OCI-LY1 (cell line): ENCODE results near the gene ACTC1.

Experiments
- H2AFZ ChIP-seq: fragments of 200-600 bp; sonication (generic), shearing (Covaris generic); 2 replicates; pipeline ENCODE4 v1.6.0; 2014; ENCODE audit warnings: antibody characterized with exemption, mild to moderate bottlenecking, low read length
- H3F3A ChIP-seq: fragments of 200-600 bp; sonication (generic), shearing (Covaris generic); 2 replicates; pipeline ENCODE4 v1.6.0; 2014; ENCODE audit warnings: mild to moderate bottlenecking, antibody characterized with exemption, low read length, moderate library complexity; ENCODE audit not compliant: insufficient read depth
- H3K27ac ChIP-seq: fragments of 200-600 bp; sonication (generic); 2 replicates; pipeline ENCODE4 v1.5.1; 2014; ENCODE audit warnings: low read length, mixed run types, mild to moderate bottlenecking, low read depth; ENCODE audit not compliant: poor library complexity, severe bottlenecking
- H3K27me3 ChIP-seq: fragments of 200-600 bp; sonication (generic); 2 replicates; pipeline ENCODE4 v1.6.0; 2014; ENCODE audit warnings: antibody characterized with exemption, mild to moderate bottlenecking, low read length, moderate library complexity; ENCODE audit not compliant: insufficient read depth
- H3K36me3 ChIP-seq: fragments of 200-600 bp; sonication (generic); 2 replicates; pipeline ENCODE4 v1.6.1; 2014; ENCODE audit warnings: mild to moderate bottlenecking, antibody characterized with exemption, low read length, moderate library complexity, mixed read lengths; ENCODE audit not compliant: insufficient read depth
- H3K4me1 ChIP-seq: fragments of 200-600 bp; sonication (generic); 2 replicates; pipeline ENCODE4 v1.5.1; 2014; ENCODE audit warnings: mild to moderate bottlenecking, low read length, moderate library complexity; ENCODE audit not compliant: insufficient read depth, severe bottlenecking
- H3K4me2 ChIP-seq: fragments of 200-600 bp; sonication (generic), shearing (Covaris generic); 2 replicates; pipeline ENCODE4 v1.6.1; 2014; ENCODE audit warnings: low read length
- H3K4me3 ChIP-seq: fragments of 200-600 bp; sonication (generic); 2 replicates; pipeline ENCODE4 v1.5.1; 2014; ENCODE audit warnings: low read length, low read depth, mild to moderate bottlenecking, mixed read lengths; ENCODE audit not compliant: poor library complexity, severe bottlenecking
- H3K79me2 ChIP-seq: fragments of 200-600 bp; shearing (Covaris generic); 2 replicates; pipeline ENCODE4 v1.6.1; 2016; ENCODE audit warnings: mixed run types, low read length, mixed read lengths; ENCODE audit not compliant: insufficient read depth
- H3K9ac ChIP-seq: fragments of 200-600 bp; sonication (generic), shearing (Covaris generic); 2 replicates; pipeline ENCODE4 v1.6.1; 2014; ENCODE audit warnings: mild to moderate bottlenecking, low read length, mixed read lengths
- H3K9me2 ChIP-seq: fragments of 200-600 bp; sonication (generic), shearing (Covaris generic); 2 replicates; pipeline ENCODE4 v1.6.1; 2014; ENCODE audit warnings: low read depth, mild to moderate bottlenecking, low read length, mixed read lengths
- H3K9me3 ChIP-seq: fragments of 200-600 bp; shearing (Covaris generic); 2 replicates; pipeline ENCODE4 v1.6.1; 2014; ENCODE audit warnings: low read length, mixed read lengths
- H4K20me1 ChIP-seq: fragments of 200-600 bp; sonication (generic), shearing (Covaris generic); 2 replicates; pipeline ENCODE4 v1.6.0; 2016; ENCODE audit warnings: mild to moderate bottlenecking, low read length; ENCODE audit not compliant: insufficient read depth
- CTCF ChIP-seq: fragments of 200-600 bp; sonication (generic), shearing (Covaris generic); IDR thresholded peaks from 2 replicates; pipeline ENCODE4 v1.5.1; 2017; ENCODE audit warnings: mild to moderate bottlenecking, antibody characterized with exemption, low read length, moderate library complexity, mixed read lengths
- EZH2 ChIP-seq: fragments of 200-600 bp; sonication (generic), shearing (Covaris generic); IDR thresholded peaks from 2 replicates; pipeline ENCODE4 v1.8.0; 2017; ENCODE audit warnings: borderline replicate concordance, mixed run types, mild to moderate bottlenecking, antibody characterized with exemption, low read length, moderate library complexity, mixed read lengths

ACTC1 gene

GRCh38 chr15:34837246-34838016, 42.1 kb upstream of the ACTC1 start:
- H3K4me1 ChIP-seq = no peaks in the 10 kb centered on the region
- H2AFZ ChIP-seq = no peak overlapping the region
- no peaks in the 10 kb centered on the region for H3K9me3 ChIP-seq
- H3K79me2 ChIP-seq = no peaks in the 10 kb centered on the region
- no peak overlapping the region for H3K4me2 ChIP-seq
- H3K27ac ChIP-seq = no peak overlapping the region
- no peaks in the 10 kb centered on the region for H3K27me3 ChIP-seq
- H4K20me1 ChIP-seq = no peaks in the 10 kb centered on the region
- H3K4me3 ChIP-seq = no peak overlapping the region
- H3K36me3 ChIP-seq = no peaks in the 10 kb centered on the region
- no peaks in the 10 kb centered on the region for H3F3A ChIP-seq
- no peak overlapping the region for H3K9ac ChIP-seq
- H3K9me2 ChIP-seq = no peaks in the 10 kb centered on the region
- TF ChIP-seq CTCF (no peak), EZH2 (no peak)

GRCh38 chr15:34828145-34828911, 33.0 kb upstream of the ACTC1 start:
- H3F3A ChIP-seq = no peaks in the 10 kb centered on the region
- no peak overlapping the region for H3K27ac ChIP-seq
- H3K9ac ChIP-seq = no peak overlapping the region
- H3K9me3 ChIP-seq = no peaks in the 10 kb centered on the region
- H3K4me2 ChIP-seq = no peak overlapping the region
- no peaks in the 10 kb centered on the region for H3K9me2 ChIP-seq
- no peak overlapping the region for H3K4me3 ChIP-seq
- H4K20me1 ChIP-seq = no peaks in the 10 kb centered on the region
- H3K36me3 ChIP-seq = no peaks in the 10 kb centered on the region
- no peaks in the 10 kb centered on the region for H3K27me3 ChIP-seq
- TF ChIP-seq CTCF = no peak
- TF ChIP-seq EZH2 = no peak
- H3K4me1 ChIP-seq = no peaks in the 10 kb centered on the region
- no peak overlapping the region for H2AFZ ChIP-seq
- H3K79me2 ChIP-seq = no peaks in the 10 kb centered on the region

- peaks cover 3% of the 10 kb centered on the region; the same call in 1 of the 2 replicates for H3K27me3 ChIP-seq
- no peak overlapping the region for H3K4me3 ChIP-seq
- no peaks in the 10 kb centered on the region for H3K9me2 ChIP-seq
- H2AFZ ChIP-seq = no peak overlapping the region
- no peaks in the 10 kb centered on the region for H3K9me3 ChIP-seq
- H3K36me3 ChIP-seq = no peaks in the 10 kb centered on the region
- no peak overlapping the region for H3K9ac ChIP-seq
- no peaks in the 10 kb centered on the region for H3F3A ChIP-seq
- no peaks in the 10 kb centered on the region for H3K4me1 ChIP-seq
- no peaks in the 10 kb centered on the region for H3K79me2 ChIP-seq
- H3K4me2 ChIP-seq = no peak overlapping the region
- H4K20me1 ChIP-seq = no peaks in the 10 kb centered on the region
- H3K27ac ChIP-seq = no peak overlapping the region
- TF ChIP-seq CTCF (no peak), EZH2 (no peak)
Measured at GRCh38 chr15:34821831-34822230, 26.5 kb upstream of the ACTC1 start.
